Measurements from ENCODE around the gene NMBR.

GRCh38 chr6:142031035-142031434 lies 115.9 kb downstream of the NMBR start:
- no peak for TF ChIP-seq CTCF (IDR thresholded peaks at IDR 0.05; ENCODE audit: low read length)
- TF ChIP-seq EZH2 (optimal IDR thresholded peaks at IDR 0.05; ENCODE audit: low read depth, low read length): no peak
- no peak for TF ChIP-seq EZH2phosphoT487 (IDR thresholded peaks at IDR 0.05; ENCODE audit: low read length)
